Liver (tissue), 3 donors: ENCODE measurements around the gene SHROOM2.

Experiments used
- CTCF ChIP-seq: fragments of 150-350 bp; IDR thresholded peaks from 2 replicates; pipeline ENCODE4 v1.5.1; 2017; ENCODE audit warnings: improper control_type of control experiment, low read depth, low read length; ENCODE audit not compliant: missing input control
- RAD21 ChIP-seq, 2 donors: IDR thresholded peaks; 2 replicates each; pipeline ENCODE4 v1.6.1; 2016; ENCODE audit warnings: antibody characterized with exemption in 2 of 2, mild to moderate bottlenecking in 2 of 2
- donor health status: healthy.
- donor health status: healthy.

GRCh38 chrX:9983441-9983840 lies 197.2 kb downstream of the SHROOM2 start:
- TF ChIP-seq RAD21 (IDR thresholded peaks at IDR 0.05) (no peak), CTCF (no peak)
